RWPE2 (cell line): Measurements from ENCODE around the gene MUCL3.
"Not testable (repeated sequence)": the region's sequence is repeated elsewhere in the genome, so short reads cannot be mapped to it uniquely, and the experiment has no call there.

Source experiments
- ATAC-seq: fragments of 200-7000 bp; cut with Tn5 transposase; 3 replicates; pipeline ENCODE4 v1.9.1; 2021; ENCODE audit warnings: low read depth
- DNase-seq: peaks from one replicate; pipeline ENCODE4 v3.0.0-alpha.2; 2020; ENCODE audit warnings: low spot score
- H3K27ac ChIP-seq: fragments of 450-650 bp; 2 replicates; pipeline ENCODE4 v1.5.1; 2017; ENCODE audit warnings: mild to moderate bottlenecking; ENCODE audit not compliant: poor library complexity, severe bottlenecking
- H3K27me3 ChIP-seq: fragments of 250-450 bp; sonication (Bioruptor Pico); 2 replicates; pipeline ENCODE4 v1.5.1; 2021; ENCODE audit warnings: mild to moderate bottlenecking, moderate library complexity; ENCODE audit not compliant: insufficient read depth, poor library complexity, severe bottlenecking
- H3K36me3 ChIP-seq: fragments of 250-450 bp; sonication (Bioruptor Pico); 2 replicates; pipeline ENCODE4 v1.5.1; 2020; ENCODE audit warnings: low read depth, mild to moderate bottlenecking, moderate library complexity
- H3K4me1 ChIP-seq: fragments of 250-450 bp; sonication (Bioruptor Pico); 2 replicates; pipeline ENCODE4 v1.5.1; 2021; ENCODE audit warnings: mild to moderate bottlenecking, moderate library complexity; ENCODE audit not compliant: insufficient read depth, poor library complexity, severe bottlenecking
- H3K4me3 ChIP-seq: fragments of 250-450 bp; sonication (Bioruptor Pico); 2 replicates; pipeline ENCODE4 v1.5.1; 2021; ENCODE audit warnings: mild to moderate bottlenecking, moderate library complexity; ENCODE audit not compliant: severe bottlenecking
- H3K9me3 ChIP-seq: fragments of 250-450 bp; sonication (Bioruptor Pico); 2 replicates; pipeline ENCODE4 v1.5.1; 2021; ENCODE audit warnings: mild to moderate bottlenecking, moderate library complexity; ENCODE audit not compliant: severe bottlenecking
- CTCF ChIP-seq: fragments of 450-650 bp; IDR thresholded peaks from one replicate; pipeline ENCODE4 v1.5.1; 2017; ENCODE audit warnings: mild to moderate bottlenecking, moderate library complexity; ENCODE audit not compliant: poor library complexity, severe bottlenecking

Gene MUCL3

GRCh38 chr6:30903236-30903635 lies 37.5 kb upstream of the MUCL3 start:
- ATAC-seq (no peak), DNase-seq (no peak)
- Histone ChIP-seq H3K9me3 (no peaks in the 10 kb centered on the region), H3K4me3 (no peak overlapping the region), H3K27me3 (no peaks in the 10 kb centered on the region), H3K36me3 (peaks cover 14% of the 10 kb centered on the region), H3K27ac (no peak overlapping the region), H3K4me1 (no peaks in the 10 kb centered on the region)
- TF ChIP-seq CTCF, result no peak

GRCh38 chr6:30907290-30907757 lies 33.4 kb upstream of the MUCL3 start:
- H3K27ac ChIP-seq, result peak overlapping the region; percentile 2
- H3K4me3 ChIP-seq, result peak overlapping the region; percentile 63
- ATAC-seq, H3K9me3 ChIP-seq, DNase-seq, H3K27me3 ChIP-seq, H3K4me1 ChIP-seq: not testable (repeated sequence)
- H3K36me3 ChIP-seq, result peaks cover 16% of the 10 kb centered on the region

GRCh38 chr6:30907758-30908591 lies 32.8 kb upstream of the MUCL3 start, which contains the start of gene GTF2H4:
Gene GTF2H4 (plus strand): TSS chr6:30908207.
- Histone ChIP-seq H3K27me3 (no peaks in the 10 kb centered on the region), H3K4me3 (peak within 1 kb of the TSS; percentile 63), H3K27ac (peak within 1 kb of the TSS; percentile 40), H3K36me3 (peaks cover 21% of the 10 kb centered on the region), H3K4me1 (no peaks in the 10 kb centered on the region), H3K9me3 (no peaks in the 10 kb centered on the region)
- ATAC-seq (peak; percentile 96), DNase-seq (peak; percentile 98)
- TF ChIP-seq CTCF, result peak; percentile 10

GRCh38 chr6:30908700-30909099 lies 32.1 kb upstream of the MUCL3 start:
- peaks cover 2% of the 10 kb centered on the region for H3K4me1 ChIP-seq
- H3K36me3 ChIP-seq, result peaks cover 28% of the 10 kb centered on the region
- peak overlapping the region; percentile 63 for H3K4me3 ChIP-seq
- ATAC-seq (no peak), DNase-seq (no peak)
- H3K27ac ChIP-seq, result peak overlapping the region; percentile 40
- H3K27me3 ChIP-seq, result no peaks in the 10 kb centered on the region
- H3K9me3 ChIP-seq, result no peaks in the 10 kb centered on the region
- TF ChIP-seq CTCF, result no peak

GRCh38 chr6:30910473-30910872 lies 30.3 kb upstream of the MUCL3 start:
- DNase-seq, ATAC-seq, H3K4me3 ChIP-seq, H3K9me3 ChIP-seq, H3K27ac ChIP-seq, H3K27me3 ChIP-seq: not testable (repeated sequence)
- H3K36me3 ChIP-seq, result peaks cover 29% of the 10 kb centered on the region
- peaks cover 11% of the 10 kb centered on the region for H3K4me1 ChIP-seq
